Activated CD4-positive, alpha-beta memory T cell treated with anti-CD3 and anti-CD28 coated beads for 36 hours (primary cell): ENCODE data around the gene MTA1. TPM values are rescaled to one million over a fixed set of nuclear protein-coding genes. Genes with fewer than 3 reads are reported as not detected.
A peak's percentile ranks its signal among the peaks of the same experiment; 100 is the strongest.

Source experiments
- CTCF ChIA-PET: fragments of 350-600 bp; sonication (Branson Sonifier 250); formaldehyde crosslinking; loops from one replicate; lab custom pipeline; 2021; ENCODE audit warnings: antibody characterized with exemption, inconsistent platforms; lab: Charles Lee
- POLR2A ChIA-PET: fragments of 350-600 bp; sonication (Branson Sonifier 250); formaldehyde crosslinking; loops from one replicate; lab custom pipeline; 2021; ENCODE audit warnings: antibody characterized with exemption; lab: Charles Lee
- DNase-seq: peaks from one replicate; pipeline ENCODE4 v3.0.0-alpha.2; 2020
- H3K27ac Mint-ChIP-seq: one replicate; pipeline ENCODE4 v1.8.0; 2021; ENCODE audit warnings: mixed read lengths
- H3K27me3 Mint-ChIP-seq: one replicate; pipeline ENCODE4 v1.8.0; 2021; ENCODE audit warnings: mixed read lengths
- H3K36me3 Mint-ChIP-seq: one replicate; pipeline ENCODE4 v1.8.0; 2021; ENCODE audit warnings: mixed read lengths
- H3K4me1 Mint-ChIP-seq: one replicate; pipeline ENCODE4 v1.8.0; 2021; ENCODE audit warnings: low read depth, mixed read lengths
- H3K4me3 Mint-ChIP-seq: one replicate; pipeline ENCODE4 v1.8.0; 2021; ENCODE audit warnings: mild to moderate bottlenecking, mixed read lengths
- H3K9me3 Mint-ChIP-seq: one replicate; pipeline ENCODE4 v1.8.0; 2021; ENCODE audit warnings: mixed read lengths
- intact Hi-C: fragments of 100-400 bp; cut with micrococcal nuclease; formaldehyde crosslinking; loops from one replicate; pipeline ENCODE4 v1.15.1; 2023
- total RNA-seq, 2 experiments: library from RNA; stranded (reverse); gene quantifications; one replicate each; pipeline ENCODE4 v1.2.3, GENCODE V29; 2021

The MTA1 gene
- total RNA-seq, 2 experiments from 2014 or later, result 107 to 109 TPM

GRCh38 chr14:105413544-105413886 is 6.1 kb upstream of the MTA1 start:
- POLR2A ChIA-PET, result interaction anchor here (1.4 kb wide), 1 partner anchor 78 kb away, joined by 3 read pairs; no protein-coding TSS in a partner anchor
- CTCF ChIA-PET, result interaction anchor here (1.1 to 1.5 kb wide), 3 partner anchors 11 to 67 kb away, joined by 3 to 7 read pairs (median 4); no protein-coding TSS in a partner anchor
- peaks cover 16% of the 10 kb centered on the region for H3K27me3 Mint-ChIP-seq
- H3K36me3 Mint-ChIP-seq, result no peaks in the 10 kb centered on the region
- intact Hi-C loops, result no loop called here
- H3K4me3 Mint-ChIP-seq, result no peak overlapping the region
- peaks cover 9% of the 10 kb centered on the region for H3K4me1 Mint-ChIP-seq
- no peak for DNase-seq
- no peaks in the 10 kb centered on the region for H3K9me3 Mint-ChIP-seq
- H3K27ac Mint-ChIP-seq, result no peak overlapping the region

GRCh38 chr14:105414456-105415371 is 4.9 kb upstream of the MTA1 start:
- DNase-seq, result peak; percentile 73
- peak overlapping the region; percentile 60 for H3K4me3 Mint-ChIP-seq
- no peaks in the 10 kb centered on the region for H3K36me3 Mint-ChIP-seq
- peaks cover 16% of the 10 kb centered on the region for H3K27me3 Mint-ChIP-seq
- no peaks in the 10 kb centered on the region for H3K9me3 Mint-ChIP-seq
- peaks cover 12% of the 10 kb centered on the region for H3K4me1 Mint-ChIP-seq
- intact Hi-C loops, result loop anchor here (2.0 to 5.0 kb wide), 2 partner anchors 16 to 78 kb away; partner anchors contain the start of genes TEDC1 and TEX22
- ChIA-PET POLR2A (no interaction called here), CTCF (interaction anchor here (1.0 to 2.7 kb wide), 7 partner anchors 11 to 66 kb away, joined by 3 to 13 read pairs (median 4); no protein-coding TSS in a partner anchor)
- H3K27ac Mint-ChIP-seq, result no peak overlapping the region

GRCh38 chr14:105415481-105416428 is 3.9 kb upstream of the MTA1 start:
- ChIA-PET CTCF (interaction anchor here (0.6 to 2.7 kb wide), 5 partner anchors 12 to 65 kb away, joined by 3 to 13 read pairs (median 3); no protein-coding TSS in a partner anchor), POLR2A (no interaction called here)
- Mint-ChIP-seq H3K9me3 (no peaks in the 10 kb centered on the region), H3K36me3 (no peaks in the 10 kb centered on the region), H3K27ac (no peak overlapping the region), H3K27me3 (peaks cover 10% of the 10 kb centered on the region), H3K4me3 (peak overlapping the region; percentile 60), H3K4me1 (peaks cover 12% of the 10 kb centered on the region)
- intact Hi-C loops, result loop anchor here (2.0 to 5.0 kb wide), 2 partner anchors 17 to 77 kb away; partner anchors contain the start of genes TEDC1 and TEX22
- no peak for DNase-seq

GRCh38 chr14:105416671-105417070 is 3.0 kb upstream of the MTA1 start:
- Mint-ChIP-seq H3K36me3 (no peaks in the 10 kb centered on the region), H3K27ac (no peak overlapping the region), H3K4me3 (no peak overlapping the region), H3K27me3 (peaks cover 6% of the 10 kb centered on the region), H3K4me1 (peaks cover 19% of the 10 kb centered on the region), H3K9me3 (no peaks in the 10 kb centered on the region)
- no peak for DNase-seq
- POLR2A ChIA-PET, result no interaction called here
- CTCF ChIA-PET, result interaction anchor here (0.6 to 2.7 kb wide), 2 partner anchors 13 to 64 kb away, joined by 3 to 13 read pairs; no protein-coding TSS in a partner anchor
- intact Hi-C loops, result loop anchor here (5.0 kb wide), 1 partner anchor 76 kb away; the partner anchor contains the start of gene TEDC1

- intact Hi-C loops, result loop anchor here (5.0 kb wide), 1 partner anchor 75 kb away; the partner anchor contains the start of gene TEDC1
- peaks cover 27% of the 10 kb centered on the region for H3K4me1 Mint-ChIP-seq
- ChIA-PET CTCF (interaction anchor here (1.5 to 2.7 kb wide), 4 partner anchors 14 to 72 kb away, joined by 4 to 13 read pairs (median 6); no protein-coding TSS in a partner anchor), POLR2A (no interaction called here)
- H3K27ac Mint-ChIP-seq, result no peak overlapping the region
- H3K4me3 Mint-ChIP-seq, result no peak overlapping the region
- peaks cover 3% of the 10 kb centered on the region for H3K27me3 Mint-ChIP-seq
- DNase-seq, result no peak
- peaks cover 6% of the 10 kb centered on the region for H3K36me3 Mint-ChIP-seq
- H3K9me3 Mint-ChIP-seq, result no peaks in the 10 kb centered on the region
Measured at GRCh38 chr14:105417690-105418121, 1.9 kb upstream of the MTA1 start.

DNA sequence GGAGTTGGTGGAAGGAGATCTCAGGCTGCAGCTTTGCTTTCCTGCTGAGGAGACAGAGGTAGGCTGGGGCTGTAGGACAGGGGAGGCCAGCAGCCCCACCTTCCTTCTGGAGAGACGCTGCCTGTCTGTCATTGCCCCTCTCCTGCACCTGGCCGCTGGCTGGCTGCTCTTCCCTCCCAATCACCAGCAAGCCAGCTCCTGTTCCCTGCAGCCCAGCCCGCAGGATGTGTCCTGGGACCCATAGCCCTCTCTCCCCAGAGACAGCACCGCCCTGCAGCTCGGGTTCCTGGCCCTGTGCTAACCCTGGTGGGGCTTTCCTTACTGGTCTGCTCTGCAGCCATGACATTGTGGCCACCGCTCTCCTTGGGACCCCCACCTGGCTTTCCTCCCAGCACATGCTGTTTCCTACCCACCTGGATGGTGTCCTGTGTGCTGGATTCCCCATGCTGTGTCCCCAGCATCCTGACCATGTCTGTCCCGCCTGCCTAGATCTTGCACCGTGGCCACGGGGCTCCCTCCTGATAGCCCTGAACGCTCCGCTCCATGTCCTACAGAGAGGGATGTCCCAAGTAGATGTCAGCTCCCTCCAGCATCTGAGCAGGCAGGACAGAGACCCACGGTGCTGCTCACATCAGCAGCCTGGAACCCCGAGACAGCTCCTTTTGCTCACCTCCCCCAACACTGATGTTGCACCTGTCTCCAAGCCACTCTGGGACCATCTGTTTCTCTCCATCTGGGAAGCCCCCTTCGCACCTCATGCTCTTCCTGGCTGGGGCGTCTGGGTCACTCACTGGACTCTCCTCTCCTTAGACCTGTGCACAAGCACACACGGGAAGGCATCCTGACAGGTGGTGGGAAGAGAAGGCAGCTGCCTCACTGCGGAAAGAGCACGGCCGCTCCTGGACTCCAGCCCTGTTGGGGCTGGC is 1.1 kb upstream of the MTA1 start:
- peak overlapping the region; percentile 18 for H3K27ac Mint-ChIP-seq
- H3K4me3 Mint-ChIP-seq, result peak overlapping the region; percentile 67
- DNase-seq, result no peak
- peaks cover 2% of the 10 kb centered on the region for H3K27me3 Mint-ChIP-seq
- H3K9me3 Mint-ChIP-seq, result no peaks in the 10 kb centered on the region
- ChIA-PET POLR2A (no interaction called here), CTCF (interaction anchor here (1.5 to 1.8 kb wide), 4 partner anchors 48 to 110 kb away, joined by 4 to 8 read pairs (median 4); no protein-coding TSS in a partner anchor)
- H3K4me1 Mint-ChIP-seq, result peaks cover 30% of the 10 kb centered on the region
- intact Hi-C loops, result loop anchor here (5.0 kb wide), 1 partner anchor 74 kb away; the partner anchor contains the start of gene TEDC1
- H3K36me3 Mint-ChIP-seq, result peaks cover 8% of the 10 kb centered on the region

DNA sequence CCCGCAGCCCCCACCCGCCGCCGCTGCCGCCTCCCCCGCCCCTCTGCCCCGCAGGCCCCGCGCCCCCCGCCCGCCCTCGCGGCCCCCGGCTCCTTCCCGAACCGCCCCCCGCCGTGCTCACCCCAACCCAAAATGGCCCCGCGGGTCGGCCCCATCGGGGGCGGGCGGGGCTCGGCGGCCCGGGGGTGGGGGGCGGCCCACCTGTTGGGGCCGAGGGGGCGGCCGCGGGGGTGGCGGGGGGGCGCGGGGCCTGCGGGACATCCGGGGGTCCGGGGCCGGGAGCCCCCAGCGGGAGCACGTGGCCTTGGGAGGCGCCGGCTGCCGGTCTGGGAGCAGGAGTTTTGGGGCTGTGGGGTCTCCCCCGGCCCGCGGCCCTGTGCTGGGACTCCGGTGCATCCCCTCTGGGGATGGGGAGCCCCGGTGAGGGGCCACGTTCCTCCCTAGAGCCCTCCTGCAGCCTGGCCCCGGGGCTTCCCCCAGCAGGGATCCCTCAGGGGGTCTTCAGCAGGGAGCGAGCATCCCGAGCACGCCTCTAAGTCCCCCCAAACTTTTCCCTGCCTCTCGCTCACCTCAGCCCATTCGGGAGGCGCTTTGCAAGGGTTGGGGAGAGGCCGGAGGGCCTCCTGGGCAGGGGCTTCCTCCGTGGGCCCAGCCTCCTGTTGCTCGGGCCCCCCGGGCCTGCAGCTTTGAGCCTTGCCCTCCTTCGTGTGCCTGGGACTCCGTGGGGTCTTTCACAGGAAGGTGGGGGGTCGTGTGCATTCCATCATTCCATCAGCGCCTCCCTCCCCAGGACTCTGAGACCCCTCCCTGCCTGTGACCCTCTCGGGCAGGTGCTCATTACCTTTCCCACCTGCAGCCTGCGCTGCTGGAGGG is 710 bp downstream of the MTA1 start:
- DNase-seq, result no peak
- Mint-ChIP-seq H3K27ac (peak overlapping the region; percentile 84), H3K4me3 (peak overlapping the region; percentile 91), H3K9me3 (no peaks in the 10 kb centered on the region), H3K36me3 (peaks cover 10% of the 10 kb centered on the region), H3K27me3 (no peaks in the 10 kb centered on the region), H3K4me1 (peaks cover 31% of the 10 kb centered on the region)
- POLR2A ChIA-PET, result interaction anchor here (0.9 kb wide), 1 partner anchor 16 kb away, joined by 4 read pairs; no protein-coding TSS in a partner anchor
- intact Hi-C loops, result loop anchor here (10.0 kb wide), 1 partner anchor 46 kb away; no protein-coding TSS in a partner anchor
- CTCF ChIA-PET, result interaction anchor here (1.0 kb wide), 1 partner anchor 70 kb away, joined by 4 read pairs; no protein-coding TSS in a partner anchor

DNA sequence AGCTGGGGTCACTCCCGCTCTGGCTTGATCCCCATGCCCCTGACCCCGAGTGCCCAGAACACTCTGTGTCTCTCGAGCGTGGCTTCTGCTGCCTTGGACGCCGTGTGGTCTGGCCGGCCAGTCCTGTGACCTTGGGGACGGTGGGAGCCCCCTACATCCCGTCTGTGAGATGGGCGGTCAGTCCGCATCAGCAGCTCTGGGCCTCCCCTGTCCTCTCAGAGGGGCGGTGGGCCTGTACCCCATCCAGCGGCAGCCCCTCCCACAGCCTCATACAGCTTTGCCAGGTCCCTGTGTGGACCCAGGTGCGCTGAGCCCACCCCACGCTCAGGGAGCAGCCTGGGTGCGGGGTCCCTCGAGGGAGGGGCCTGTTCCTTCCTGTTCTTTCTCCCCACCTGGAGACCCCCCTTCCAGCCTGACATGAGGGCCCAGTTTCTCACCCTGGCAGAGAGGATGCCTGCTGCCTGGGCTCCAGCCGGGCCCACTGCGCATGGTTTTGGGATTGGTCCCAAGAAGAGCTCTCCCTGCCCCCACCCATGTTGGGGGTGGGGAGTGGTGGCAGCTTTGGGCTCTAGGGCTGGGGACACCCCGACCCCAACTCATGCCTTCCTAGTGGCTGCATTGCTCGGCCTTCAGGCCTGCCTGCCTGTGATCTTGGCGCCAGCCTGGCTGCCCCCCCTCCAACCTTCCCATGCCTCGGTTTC is 1.5 kb downstream of the MTA1 start:
- ChIA-PET POLR2A (interaction anchor here (0.9 kb wide), 1 partner anchor 17 kb away, joined by 4 read pairs; no protein-coding TSS in a partner anchor), CTCF (interaction anchor here (1.0 kb wide), 1 partner anchor 69 kb away, joined by 4 read pairs; no protein-coding TSS in a partner anchor)
- intact Hi-C loops, result loop anchor here (10.0 kb wide), 1 partner anchor 46 kb away; no protein-coding TSS in a partner anchor
- Mint-ChIP-seq H3K4me3 (peak overlapping the region; percentile 91), H3K9me3 (no peaks in the 10 kb centered on the region), H3K36me3 (peaks cover 14% of the 10 kb centered on the region), H3K27ac (peak overlapping the region; percentile 84), H3K4me1 (peaks cover 28% of the 10 kb centered on the region), H3K27me3 (no peaks in the 10 kb centered on the region)
- DNase-seq, result no peak
